Liver (tissue), 9 donors: ENCODE data around the gene PTPRB. TPM values are rescaled to one million over a fixed set of nuclear protein-coding genes. Genes with fewer than 3 reads are reported as not detected.

ENCODE experiments used
- DNase-seq: peaks from one replicate; pipeline ENCODE4 v3.0.0-alpha.2; 2017; ENCODE audit warnings: low spot score
- H3K27ac ChIP-seq, 2 donors: one replicate each; pipeline ENCODE4 v1.7.0; 2013; ENCODE audit warnings: inconsistent platforms in 2 of 2, low read length in 2 of 2, control low read depth in 1 of 2, low read depth in 1 of 2, mild to moderate bottlenecking in 1 of 2
- H3K27me3 ChIP-seq, 4 donors: one replicate each; pipeline versions ENCODE4 v1.6.1 to v1.7.0; 2013; ENCODE audit warnings: low read length in 3 of 4, inconsistent platforms in 1 of 4, mild to moderate bottlenecking in 1 of 4, moderate library complexity in 1 of 4; ENCODE audit not compliant: control insufficient read depth in 4 of 4, insufficient read depth in 4 of 4
- H3K36me3 ChIP-seq, 4 donors: one replicate each; pipeline versions ENCODE4 v1.6.1 to v1.7.0; 2013; ENCODE audit warnings: low read length in 3 of 4, mild to moderate bottlenecking in 3 of 4, low read depth in 1 of 4, moderate library complexity in 1 of 4; ENCODE audit not compliant: control insufficient read depth in 4 of 4, insufficient read depth in 3 of 4
- H3K4me1 ChIP-seq, 4 donors: one replicate each; pipeline versions ENCODE4 v1.6.1 to v1.7.0; 2013; ENCODE audit warnings: low read length in 3 of 4, mild to moderate bottlenecking in 3 of 4, moderate library complexity in 1 of 4; ENCODE audit not compliant: control insufficient read depth in 4 of 4, insufficient read depth in 4 of 4
- H3K4me3 ChIP-seq, 3 donors: one replicate each; pipeline versions ENCODE4 v1.6.1 to v1.7.0; 2013; ENCODE audit warnings: low read length in 3 of 3, control low read depth in 1 of 3, low read depth in 1 of 3, mild to moderate bottlenecking in 1 of 3
- H3K9ac ChIP-seq, 2 donors: one replicate each; pipeline ENCODE4 v1.7.0; 2013; ENCODE audit warnings: low read length in 2 of 2, mild to moderate bottlenecking in 2 of 2, moderate library complexity in 2 of 2, control low read depth in 1 of 2, low read depth in 1 of 2
- H3K9me3 ChIP-seq, 4 donors: one replicate each; pipeline versions ENCODE4 v1.6.1 to v1.7.0; 2013; ENCODE audit warnings: low read length in 3 of 4; ENCODE audit not compliant: control insufficient read depth in 4 of 4
- EGR1 ChIP-seq, 2 donors: IDR thresholded peaks; 2 replicates each; pipeline ENCODE4 v1.6.1; 2016 to 2018; ENCODE audit warnings: antibody characterized with exemption in 2 of 2, low read depth in 2 of 2
- FOXA1 ChIP-seq: IDR thresholded peaks from 2 replicates; pipeline ENCODE4 v1.6.1; 2016; ENCODE audit warnings: antibody characterized with exemption
- FOXA2 ChIP-seq: IDR thresholded peaks from 2 replicates; pipeline ENCODE4 v1.6.1; 2016; ENCODE audit warnings: antibody characterized with exemption
- GABPA ChIP-seq, 2 donors: IDR thresholded peaks in 1 of 2; conservative IDR thresholded peaks in 1 of 2; 2 replicates each; pipeline ENCODE4 v1.6.1; 2016; ENCODE audit warnings: antibody characterized with exemption in 2 of 2, mild to moderate bottlenecking in 1 of 2, moderate library complexity in 1 of 2
- HNF4A ChIP-seq, 2 donors: conservative IDR thresholded peaks; 2 replicates each; pipeline ENCODE4 v1.6.1; 2016; ENCODE audit warnings: antibody characterized with exemption in 2 of 2, mild to moderate bottlenecking in 2 of 2
- HNF4G ChIP-seq: IDR thresholded peaks from 2 replicates; pipeline ENCODE4 v1.6.1; 2016; ENCODE audit warnings: antibody characterized with exemption
- JUND ChIP-seq, 2 donors: IDR thresholded peaks; 2 replicates each; pipeline ENCODE4 v1.6.1; 2016; ENCODE audit warnings: antibody characterized with exemption in 2 of 2
- NR2F2 ChIP-seq: IDR thresholded peaks from 2 replicates; pipeline ENCODE4 v1.6.1; 2016; ENCODE audit warnings: antibody characterized with exemption
- RAD21 ChIP-seq, 2 donors: IDR thresholded peaks; 2 replicates each; pipeline ENCODE4 v1.6.1; 2016; ENCODE audit warnings: antibody characterized with exemption in 2 of 2, mild to moderate bottlenecking in 2 of 2
- RXRA ChIP-seq, 2 donors: IDR thresholded peaks; 2 replicates each; pipeline ENCODE4 v1.6.1; 2017 to 2018; ENCODE audit warnings: antibody characterized with exemption in 2 of 2, mild to moderate bottlenecking in 1 of 2
- SP1 ChIP-seq: IDR thresholded peaks from 2 replicates; pipeline ENCODE4 v1.6.1; 2018; ENCODE audit warnings: antibody characterized with exemption, mild to moderate bottlenecking
- TAF1 ChIP-seq: conservative IDR thresholded peaks from 2 replicates; pipeline ENCODE4 v1.6.1; 2016; ENCODE audit warnings: antibody characterized with exemption, mild to moderate bottlenecking
- YY1 ChIP-seq: IDR thresholded peaks from 2 replicates; pipeline ENCODE4 v1.6.1; 2016; ENCODE audit warnings: antibody characterized with exemption, mild to moderate bottlenecking
- WGBS: extraction: QIAGEN DNeasy Blood & Tissue Kit; methylation state at CpG from one replicate; pipeline ENCODE4 v1.1.7; 2013; 5-methylcytosine and 5-hydroxymethylcytosine counted together
- polyA plus RNA-seq, 2 donors: library from polyadenylated mRNA; stranded (reverse) in 1 of 2; unstranded in 1 of 2; fragments of 200-250 nt in 1 of 2; fragments of >200 nt in 1 of 2; fragmentation: Nextera tagmentation in 1 of 2; extraction: Ambion mirVana in 1 of 2; gene quantifications; one replicate each; pipeline versions ENCODE4 v1.2.1 to v1.2.3, GENCODE V29; 2013 to 2015
- total RNA-seq, 2 donors: library from RNA; depleted of rRNA; stranded (reverse); fragments of >200 nt; gene quantifications; one replicate each; pipeline ENCODE4 v1.2.3, GENCODE V29; 2014
- TF ChIP-seq, protein P1 (sequence below): IDR thresholded peaks from 2 replicates; pipeline ENCODE4 v1.6.1; 2016; ENCODE audit warnings: antibody characterized with exemption
- TF ChIP-seq, protein P2 (sequence below): IDR thresholded peaks from 2 replicates; pipeline ENCODE4 v1.6.1; 2016; ENCODE audit warnings: antibody characterized with exemption
- TF ChIP-seq, protein P3 (sequence below): fragments of 150-350 bp; IDR thresholded peaks from 2 replicates; pipeline ENCODE4 v1.5.1; 2017; ENCODE audit warnings: improper control_type of control experiment, low read depth, low read length; ENCODE audit not compliant: missing input control
- TF ChIP-seq, protein P4 (sequence below): IDR thresholded peaks from 2 replicates; pipeline ENCODE4 v1.6.1; 2016; ENCODE audit warnings: antibody characterized with exemption, mild to moderate bottlenecking
- TF ChIP-seq, protein P5 (sequence below): IDR thresholded peaks from 2 replicates; pipeline ENCODE4 v1.6.1; 2016; ENCODE audit warnings: antibody characterized with exemption
- donor health status: healthy.
- donor health status: healthy.
- donor health status: healthy.
- donor health status: healthy.
- donor health status: healthy.

Gene PTPRB
- total and polyA plus RNA-seq, 4 donors = 6.3 to 64.9 (median 8.4) TPM

DNA sequence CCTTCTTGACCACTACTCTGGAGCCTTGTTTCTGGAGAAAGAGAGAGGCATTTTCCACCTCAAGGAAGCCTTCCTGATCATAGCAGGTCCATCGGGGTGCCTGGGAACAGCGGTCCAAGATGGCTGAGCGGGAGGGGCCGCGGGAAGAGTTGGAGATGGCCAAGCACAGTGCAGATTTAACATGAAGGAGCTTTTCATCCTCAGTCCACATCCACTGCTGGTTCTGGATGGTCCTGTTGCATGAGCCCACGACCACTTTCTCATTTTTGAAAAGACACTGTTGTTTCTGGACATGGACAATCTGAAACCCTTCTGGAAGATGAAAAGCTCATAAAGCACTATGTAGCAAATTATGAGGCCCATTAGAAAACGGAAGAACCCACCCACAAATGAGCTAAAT lies 1.5 kb downstream of the PTPRB start:
- TF ChIP-seq TAF1 (peak; percentile 22), FOXA2 (no peak), GABPA (IDR thresholded peaks at IDR 0.05 in 1 of 2, conservative IDR thresholded peaks at IDR 0.05 in 1 of 2) (no peak), YY1 (peak; percentile 29)
- TF ChIP-seq, protein P1, sequence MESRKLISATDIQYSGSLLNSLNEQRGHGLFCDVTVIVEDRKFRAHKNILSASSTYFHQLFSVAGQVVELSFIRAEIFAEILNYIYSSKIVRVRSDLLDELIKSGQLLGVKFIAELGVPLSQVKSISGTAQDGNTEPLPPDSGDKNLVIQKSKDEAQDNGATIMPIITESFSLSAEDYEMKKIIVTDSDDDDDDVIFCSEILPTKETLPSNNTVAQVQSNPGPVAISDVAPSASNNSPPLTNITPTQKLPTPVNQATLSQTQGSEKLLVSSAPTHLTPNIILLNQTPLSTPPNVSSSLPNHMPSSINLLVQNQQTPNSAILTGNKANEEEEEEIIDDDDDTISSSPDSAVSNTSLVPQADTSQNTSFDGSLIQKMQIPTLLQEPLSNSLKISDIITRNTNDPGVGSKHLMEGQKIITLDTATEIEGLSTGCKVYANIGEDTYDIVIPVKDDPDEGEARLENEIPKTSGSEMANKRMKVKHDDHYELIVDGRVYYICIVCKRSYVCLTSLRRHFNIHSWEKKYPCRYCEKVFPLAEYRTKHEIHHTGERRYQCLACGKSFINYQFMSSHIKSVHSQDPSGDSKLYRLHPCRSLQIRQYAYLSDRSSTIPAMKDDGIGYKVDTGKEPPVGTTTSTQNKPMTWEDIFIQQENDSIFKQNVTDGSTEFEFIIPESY = no peak
- TF ChIP-seq, protein P2, sequence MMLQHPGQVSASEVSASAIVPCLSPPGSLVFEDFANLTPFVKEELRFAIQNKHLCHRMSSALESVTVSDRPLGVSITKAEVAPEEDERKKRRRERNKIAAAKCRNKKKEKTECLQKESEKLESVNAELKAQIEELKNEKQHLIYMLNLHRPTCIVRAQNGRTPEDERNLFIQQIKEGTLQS = no peak
- Histone ChIP-seq H3K27me3 (no peaks in the 10 kb centered on the region), H3K9me3 (peaks cover 0 to 2% (median 0%) of the 10 kb centered on the region in 4 donors), H3K36me3 (no peaks in the 10 kb centered on the region), H3K4me1 (no peaks in the 10 kb centered on the region), H3K27ac (no peak overlapping the region), H3K9ac (peak overlapping the region in 1 of 2 donors; percentile 13), H3K4me3 (peak overlapping the region; percentile 15 to 54 (median 23))
- WGBS = 72% methylated on average over 7 of the region's 7 CpGs
- no peak for DNase-seq

DNA sequence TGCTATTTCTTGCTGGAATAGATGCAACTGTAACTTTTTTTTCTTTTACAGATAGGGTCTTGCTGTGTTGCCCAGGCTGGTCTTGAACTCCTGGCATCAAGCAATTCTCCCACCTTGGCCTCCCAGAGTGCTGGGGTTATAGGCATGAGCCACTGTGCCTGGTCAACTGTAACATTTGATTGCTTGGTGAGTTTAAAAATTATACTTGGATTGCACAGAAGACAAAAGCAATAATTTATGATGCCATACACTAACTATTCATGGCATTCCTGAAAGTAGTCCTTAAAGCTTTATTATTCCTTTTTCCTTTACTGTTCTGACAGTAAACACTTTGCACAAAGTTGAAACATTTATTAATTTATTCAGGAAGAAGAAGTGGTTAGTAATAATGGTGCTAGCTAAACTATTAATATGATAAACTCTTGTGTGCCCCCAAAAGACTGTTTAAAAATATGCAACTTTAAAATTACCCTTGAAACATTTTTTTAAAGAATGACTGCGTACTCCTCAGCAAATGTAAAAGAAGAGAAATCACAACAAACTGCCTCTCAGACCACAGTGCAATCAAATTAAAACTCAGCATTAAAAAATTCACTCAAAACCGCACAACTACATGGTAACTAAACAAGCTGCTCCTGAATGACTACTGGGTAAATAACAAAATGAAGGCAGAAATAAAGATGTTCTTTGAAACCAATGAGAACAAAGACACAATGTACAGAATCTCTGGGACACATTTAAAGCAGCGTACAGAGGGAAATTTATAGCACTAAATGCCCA lies 8.3 kb downstream of the PTPRB start:
- Histone ChIP-seq H3K27ac (no peak overlapping the region), H3K4me1 (no peaks in the 10 kb centered on the region), H3K36me3 (no peaks in the 10 kb centered on the region), H3K4me3 (no peak overlapping the region), H3K9me3 (no peaks in the 10 kb centered on the region), H3K27me3 (peaks cover 0 to 2% (median 0%) of the 10 kb centered on the region in 4 donors), H3K9ac (no peak overlapping the region)
- 74% methylated on average over 3 of the region's 3 CpGs for WGBS
- TF ChIP-seq EGR1 (IDR thresholded peaks at IDR 0.05; ENCODE audit: low read depth in 2 of 2) = no peak
- TF ChIP-seq TAF1 = no peak
- no peak for TF ChIP-seq FOXA1
- TF ChIP-seq, protein P3, sequence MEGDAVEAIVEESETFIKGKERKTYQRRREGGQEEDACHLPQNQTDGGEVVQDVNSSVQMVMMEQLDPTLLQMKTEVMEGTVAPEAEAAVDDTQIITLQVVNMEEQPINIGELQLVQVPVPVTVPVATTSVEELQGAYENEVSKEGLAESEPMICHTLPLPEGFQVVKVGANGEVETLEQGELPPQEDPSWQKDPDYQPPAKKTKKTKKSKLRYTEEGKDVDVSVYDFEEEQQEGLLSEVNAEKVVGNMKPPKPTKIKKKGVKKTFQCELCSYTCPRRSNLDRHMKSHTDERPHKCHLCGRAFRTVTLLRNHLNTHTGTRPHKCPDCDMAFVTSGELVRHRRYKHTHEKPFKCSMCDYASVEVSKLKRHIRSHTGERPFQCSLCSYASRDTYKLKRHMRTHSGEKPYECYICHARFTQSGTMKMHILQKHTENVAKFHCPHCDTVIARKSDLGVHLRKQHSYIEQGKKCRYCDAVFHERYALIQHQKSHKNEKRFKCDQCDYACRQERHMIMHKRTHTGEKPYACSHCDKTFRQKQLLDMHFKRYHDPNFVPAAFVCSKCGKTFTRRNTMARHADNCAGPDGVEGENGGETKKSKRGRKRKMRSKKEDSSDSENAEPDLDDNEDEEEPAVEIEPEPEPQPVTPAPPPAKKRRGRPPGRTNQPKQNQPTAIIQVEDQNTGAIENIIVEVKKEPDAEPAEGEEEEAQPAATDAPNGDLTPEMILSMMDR = no peak
- no peak for TF ChIP-seq SP1
- no peak for TF ChIP-seq JUND (IDR thresholded peaks at IDR 0.05)
- TF ChIP-seq, protein P1 = no peak
- TF ChIP-seq, protein P2 = no peak
- no peak for TF ChIP-seq RAD21 (IDR thresholded peaks at IDR 0.05)
- TF ChIP-seq, protein P4, sequence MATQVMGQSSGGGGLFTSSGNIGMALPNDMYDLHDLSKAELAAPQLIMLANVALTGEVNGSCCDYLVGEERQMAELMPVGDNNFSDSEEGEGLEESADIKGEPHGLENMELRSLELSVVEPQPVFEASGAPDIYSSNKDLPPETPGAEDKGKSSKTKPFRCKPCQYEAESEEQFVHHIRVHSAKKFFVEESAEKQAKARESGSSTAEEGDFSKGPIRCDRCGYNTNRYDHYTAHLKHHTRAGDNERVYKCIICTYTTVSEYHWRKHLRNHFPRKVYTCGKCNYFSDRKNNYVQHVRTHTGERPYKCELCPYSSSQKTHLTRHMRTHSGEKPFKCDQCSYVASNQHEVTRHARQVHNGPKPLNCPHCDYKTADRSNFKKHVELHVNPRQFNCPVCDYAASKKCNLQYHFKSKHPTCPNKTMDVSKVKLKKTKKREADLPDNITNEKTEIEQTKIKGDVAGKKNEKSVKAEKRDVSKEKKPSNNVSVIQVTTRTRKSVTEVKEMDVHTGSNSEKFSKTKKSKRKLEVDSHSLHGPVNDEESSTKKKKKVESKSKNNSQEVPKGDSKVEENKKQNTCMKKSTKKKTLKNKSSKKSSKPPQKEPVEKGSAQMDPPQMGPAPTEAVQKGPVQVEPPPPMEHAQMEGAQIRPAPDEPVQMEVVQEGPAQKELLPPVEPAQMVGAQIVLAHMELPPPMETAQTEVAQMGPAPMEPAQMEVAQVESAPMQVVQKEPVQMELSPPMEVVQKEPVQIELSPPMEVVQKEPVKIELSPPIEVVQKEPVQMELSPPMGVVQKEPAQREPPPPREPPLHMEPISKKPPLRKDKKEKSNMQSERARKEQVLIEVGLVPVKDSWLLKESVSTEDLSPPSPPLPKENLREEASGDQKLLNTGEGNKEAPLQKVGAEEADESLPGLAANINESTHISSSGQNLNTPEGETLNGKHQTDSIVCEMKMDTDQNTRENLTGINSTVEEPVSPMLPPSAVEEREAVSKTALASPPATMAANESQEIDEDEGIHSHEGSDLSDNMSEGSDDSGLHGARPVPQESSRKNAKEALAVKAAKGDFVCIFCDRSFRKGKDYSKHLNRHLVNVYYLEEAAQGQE = no peak
- no peak for TF ChIP-seq FOXA2
- no peak for TF ChIP-seq RXRA (IDR thresholded peaks at IDR 0.05)
- TF ChIP-seq, protein P5, sequence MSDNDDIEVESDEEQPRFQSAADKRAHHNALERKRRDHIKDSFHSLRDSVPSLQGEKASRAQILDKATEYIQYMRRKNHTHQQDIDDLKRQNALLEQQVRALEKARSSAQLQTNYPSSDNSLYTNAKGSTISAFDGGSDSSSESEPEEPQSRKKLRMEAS = no peak
- no peak for TF ChIP-seq HNF4A (conservative IDR thresholded peaks at IDR 0.05)
- no peak for TF ChIP-seq GABPA (IDR thresholded peaks at IDR 0.05 in 1 of 2, conservative IDR thresholded peaks at IDR 0.05 in 1 of 2)
- TF ChIP-seq NR2F2 = no peak
- TF ChIP-seq HNF4G = no peak
- DNase-seq = no peak
